ENCODE results near the gene ADGRL2. TPM values are rescaled to one million over a fixed set of nuclear protein-coding genes. Genes with fewer than 3 reads are reported as not detected.

ADGRL2 gene
- polyA plus RNA-seq, 3 donors, result not detected

DNA sequence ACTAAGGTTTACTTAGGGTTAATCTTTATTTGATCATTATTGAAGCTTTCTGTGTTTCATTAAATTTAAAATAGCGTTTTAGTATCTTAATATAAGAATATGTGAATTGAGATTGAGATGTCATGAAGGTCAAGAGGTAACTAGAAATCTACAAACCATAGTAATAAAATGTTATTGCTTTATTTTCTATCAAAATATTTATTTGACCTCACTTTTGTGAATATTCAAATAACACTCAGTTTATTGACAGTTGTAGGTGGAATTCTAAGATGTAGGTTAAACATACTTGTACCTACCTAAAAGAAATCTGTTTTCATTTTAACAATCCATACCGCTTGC, 5.7 kb downstream of the ADGRL2 start:
- H3K4me3 Mint-ChIP-seq, result no peak overlapping the region
- Histone ChIP-seq H3K9ac (ENCODE audit: insufficient read depth, low read length, poor library complexity, severe bottlenecking) (no peak overlapping the region), H3K27ac (ENCODE audit: low read depth in 1 of 2, low read length in 2 of 2) (no peak overlapping the region), H3K9me3 (replicated peaks in 1 of 2; ENCODE audit: control insufficient read depth in 1 of 2, insufficient read depth in 1 of 2, low read length in 2 of 2) (no peaks in the 10 kb centered on the region), H4K20me1 (ENCODE audit: insufficient read depth, low read length) (no peaks in the 10 kb centered on the region), H3K79me2 (ENCODE audit: insufficient read depth, low read length) (no peaks in the 10 kb centered on the region), H3K4me2 (replicated peaks; ENCODE audit: extremely low read depth, low read length, poor library complexity, severe bottlenecking) (no peak overlapping the region), H3K4me1 (ENCODE audit: control insufficient read depth in 1 of 2, insufficient read depth in 2 of 2, low read length in 2 of 2) (peaks cover 0 to 7% of the 10 kb centered on the region in 2 donors), H2AFZ (ENCODE audit: insufficient read depth, low read depth, low read length, poor library complexity, severe bottlenecking) (no peak overlapping the region), H3K4me3 (replicated peaks in 1 of 3; ENCODE audit: low read depth in 2 of 3, low read length in 3 of 3) (no peak overlapping the region), H3K27me3 (ENCODE audit: control insufficient read depth in 2 of 2, insufficient read depth in 2 of 2, low read length in 2 of 2) (peaks cover 36 to 75% of the 10 kb centered on the region in 2 donors), H3K36me3 (replicated peaks in 1 of 2; ENCODE audit: control insufficient read depth in 1 of 2, insufficient read depth in 2 of 2, low read length in 2 of 2) (no peaks in the 10 kb centered on the region)
- TF ChIP-seq CTCF (IDR thresholded peaks at IDR 0.05), result no peak
- H3K9me3 Mint-ChIP-seq, result peaks cover 0 to 8% (median 4%) of the 10 kb centered on the region in 7 donors
- intact Hi-C loops (cut with micrococcal nuclease), result no loop called here
- H3K27ac Mint-ChIP-seq, result no peak overlapping the region
- no peak for DNase-seq
- H3K36me3 Mint-ChIP-seq, result no peaks in the 10 kb centered on the region
- H3K4me1 Mint-ChIP-seq, result peaks cover 8% of the 10 kb centered on the region
- peaks cover 41 to 50% (median 49%) of the 10 kb centered on the region in 3 donors for H3K27me3 Mint-ChIP-seq (ENCODE audit: low read depth in 3 of 3)
- no CpG with 5 or more reads among the region's 2 CpGs for WGBS (ENCODE audit: insufficient coverage)

DNA sequence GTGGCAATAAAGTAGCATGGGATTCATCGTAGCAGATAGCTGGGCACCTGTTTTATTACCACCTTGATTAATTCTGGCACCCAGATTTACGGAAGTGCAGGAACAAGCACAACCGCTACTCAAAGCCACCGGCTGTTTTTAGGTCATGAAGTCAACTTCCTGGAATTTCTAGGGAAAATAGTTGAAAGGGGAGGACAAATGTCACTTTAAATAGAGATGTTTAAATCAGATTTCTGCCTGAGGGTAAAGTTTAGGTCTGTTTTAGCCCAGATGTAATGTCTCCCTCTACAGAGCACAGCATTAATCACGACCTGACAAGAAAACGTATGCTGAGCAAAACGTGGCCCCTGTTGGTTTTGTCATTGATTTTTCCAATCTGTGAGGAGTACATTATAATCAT, 8.0 kb downstream of the ADGRL2 start:
- H3K4me2 ChIP-seq (replicated peaks; ENCODE audit: extremely low read depth, low read length, poor library complexity, severe bottlenecking), result no peak overlapping the region
- no peak for DNase-seq
- H3K27me3 Mint-ChIP-seq (ENCODE audit: low read depth in 3 of 3), result peaks cover 22 to 28% (median 27%) of the 10 kb centered on the region in 3 donors
- no peaks in the 10 kb centered on the region for H3K36me3 Mint-ChIP-seq
- WGBS (ENCODE audit: insufficient coverage), result 40% methylated on average over 1 of the region's 7 CpGs
- intact Hi-C loops (cut with micrococcal nuclease), result no loop called here
- H2AFZ ChIP-seq (ENCODE audit: insufficient read depth, low read depth, low read length, poor library complexity, severe bottlenecking), result no peak overlapping the region
- no peak for TF ChIP-seq CTCF (IDR thresholded peaks at IDR 0.05)
- H3K4me1 Mint-ChIP-seq, result no peaks in the 10 kb centered on the region
- H3K9ac ChIP-seq (ENCODE audit: insufficient read depth, low read length, poor library complexity, severe bottlenecking), result no peak overlapping the region
- peaks cover 21 to 54% of the 10 kb centered on the region in 2 donors for H3K27me3 ChIP-seq (ENCODE audit: control insufficient read depth in 2 of 2, insufficient read depth in 2 of 2, low read length in 2 of 2)
- H4K20me1 ChIP-seq (ENCODE audit: insufficient read depth, low read length), result no peaks in the 10 kb centered on the region
- H3K9me3 ChIP-seq (replicated peaks in 1 of 2; ENCODE audit: control insufficient read depth in 1 of 2, insufficient read depth in 1 of 2, low read length in 2 of 2), result no peaks in the 10 kb centered on the region
- no peak overlapping the region for H3K27ac ChIP-seq (ENCODE audit: low read depth in 1 of 2, low read length in 2 of 2)
- H3K4me3 Mint-ChIP-seq, result no peak overlapping the region
- H3K4me1 ChIP-seq (ENCODE audit: control insufficient read depth in 1 of 2, insufficient read depth in 2 of 2, low read length in 2 of 2), result no peaks in the 10 kb centered on the region
- H3K4me3 ChIP-seq (replicated peaks in 1 of 3; ENCODE audit: low read depth in 2 of 3, low read length in 3 of 3), result no peak overlapping the region
- no peak overlapping the region for H3K27ac Mint-ChIP-seq
- no peaks in the 10 kb centered on the region for H3K79me2 ChIP-seq (ENCODE audit: insufficient read depth, low read length)
- no peaks in the 10 kb centered on the region for H3K9me3 Mint-ChIP-seq
- no peaks in the 10 kb centered on the region for H3K36me3 ChIP-seq (replicated peaks in 1 of 2; ENCODE audit: control insufficient read depth in 1 of 2, insufficient read depth in 2 of 2, low read length in 2 of 2)

All from CD14-positive monocyte (primary cell).